ENCODE data around the gene SNRPF. TPM values are rescaled to one million over a fixed set of nuclear protein-coding genes. Genes with fewer than 3 reads are reported as not detected.

The SNRPF gene
- polyA plus RNA-seq, 2 of the 4 experiments (the other 2 are of a cell fraction): 66.3 to 204 TPM

GRCh38 chr12:95877622-95878021 is 18.9 kb downstream of the SNRPF start:
- ATAC-seq (no peak), DNase-seq (ENCODE audit: low read depth in 1 of 2, low spot score in 1 of 2) (no peak), FAIRE-seq (no peak)
- Histone ChIP-seq H3K4me1 (no peaks in the 10 kb centered on the region), H3K4me2 (no peak overlapping the region), H3K4me3 (no peak overlapping the region), H3K9me3 (no peaks in the 10 kb centered on the region), H3K27ac (no peak overlapping the region)
- TF ChIP-seq CEBPB (IDR thresholded peaks at IDR 0.05): no peak
- TF ChIP-seq RNF2 (IDR thresholded peaks at IDR 0.05; ENCODE audit: borderline replicate concordance, low read depth): no peak
- no peak for TF ChIP-seq EHF (CRISPR knock-in tag; IDR thresholded peaks at IDR 0.05)
- TF ChIP-seq HOXB5 (CRISPR knock-in tag; IDR thresholded peaks at IDR 0.05): no peak
- TF ChIP-seq ZNF302 (CRISPR knock-in tag; IDR thresholded peaks at IDR 0.05): no peak
- TF ChIP-seq MYC (IDR thresholded peaks at IDR 0.05; ENCODE audit: borderline replicate concordance, low read length): no peak
- TF ChIP-seq ATOH8 (CRISPR knock-in tag; IDR thresholded peaks at IDR 0.05; ENCODE audit: low read depth): no peak
- TF ChIP-seq HMGXB4 (CRISPR knock-in tag; IDR thresholded peaks at IDR 0.05; ENCODE audit: borderline replicate concordance): no peak
- TF ChIP-seq MAFK (IDR thresholded peaks at IDR 0.05; ENCODE audit: partially characterized antibody): peak; percentile 12
- TF ChIP-seq POLR2AphosphoS2 (conservative IDR thresholded peaks at IDR 0.05; ENCODE audit: low read length): no peak
- TF ChIP-seq EP300 (IDR thresholded peaks at IDR 0.05): no peak
- TF ChIP-seq HOXB13 (CRISPR knock-in tag; IDR thresholded peaks at IDR 0.05; ENCODE audit: low read depth): no peak
- 0 out of 2 replicates have a peak, but pooled peaks have one; percentile 21 for TF ChIP-seq NFE2L2 (conservative IDR thresholded peaks at IDR 0.05; ENCODE audit: low read length)
- no peak for TF ChIP-seq PBX3 (IDR thresholded peaks at IDR 0.05)
- ChIA-PET POLR2A (no interaction called here), CTCF (interaction anchor here (0.6 to 0.7 kb wide), 2 partner anchors 14 to 40 kb away, joined by 3 read pairs; no protein-coding TSS in a partner anchor)
- WGBS (ENCODE audit: missing lambda C conversion rate): 54% methylated on average over 2 of the region's 2 CpGs

DNA sequence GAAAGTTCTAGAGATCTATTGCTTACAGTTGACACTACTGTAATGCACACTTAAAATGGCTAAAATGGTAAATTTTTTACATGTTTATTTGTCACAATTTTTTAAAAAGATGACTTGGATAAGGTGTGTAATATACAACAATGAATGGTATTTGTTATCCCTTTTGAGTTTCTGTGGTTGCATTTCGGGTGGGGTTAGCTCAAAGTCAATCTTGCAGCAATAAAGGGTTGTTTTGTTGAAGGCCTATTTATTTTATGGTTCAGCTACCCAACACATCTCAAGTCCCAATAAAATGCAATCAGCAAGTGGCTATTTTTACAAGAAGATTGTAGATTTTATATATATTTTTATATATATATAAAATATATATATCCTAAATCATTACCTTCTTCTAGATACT is 22.1 kb downstream of the SNRPF start:
- no peak for DNase-seq (ENCODE audit: low read depth in 1 of 2, low spot score in 1 of 2)
- 82% methylated on average over 1 of the region's 1 CpG for WGBS (ENCODE audit: missing lambda C conversion rate)
- Histone ChIP-seq H3K4me2 (no peak overlapping the region), H3K9me3 (peaks cover 3% of the 10 kb centered on the region; the same call in 1 of the 3 replicates), H3K4me1 (no peaks in the 10 kb centered on the region), H3K27ac (no peak overlapping the region), H3K4me3 (no peak overlapping the region)
- ChIA-PET POLR2A (no interaction called here), CTCF (no interaction called here)
- TF ChIP-seq USF2 (IDR thresholded peaks at IDR 0.05): no peak
- TF ChIP-seq HOXB5 (CRISPR knock-in tag; IDR thresholded peaks at IDR 0.05): no peak
- no peak for TF ChIP-seq E2F6 (IDR thresholded peaks at IDR 0.05; ENCODE audit: borderline replicate concordance, low read depth)
- no peak for ATAC-seq
- FAIRE-seq: no peak

- FAIRE-seq (no peak), DNase-seq (ENCODE audit: low read depth in 1 of 2, low spot score in 1 of 2) (no peak), ATAC-seq (no peak)
- Histone ChIP-seq H3K4me1 (no peaks in the 10 kb centered on the region), H3K9me3 (peaks cover 3% of the 10 kb centered on the region; the same call in 1 of the 3 replicates), H3K4me3 (no peak overlapping the region), H3K27ac (no peak overlapping the region), H3K4me2 (no peak overlapping the region)
- ChIA-PET CTCF (no interaction called here), POLR2A (no interaction called here)
- no peak for TF ChIP-seq GATA3 (IDR thresholded peaks at IDR 0.05; ENCODE audit: borderline replicate concordance)
- no peak for TF ChIP-seq HMGXB4 (CRISPR knock-in tag; IDR thresholded peaks at IDR 0.05; ENCODE audit: borderline replicate concordance)
- TF ChIP-seq NPAS2 (CRISPR knock-in tag; IDR thresholded peaks at IDR 0.05; ENCODE audit: borderline replicate concordance): no peak
- no peak for TF ChIP-seq POLR2AphosphoS2 (conservative IDR thresholded peaks at IDR 0.05; ENCODE audit: low read length)
- no peak for TF ChIP-seq MAZ (IDR thresholded peaks at IDR 0.05; ENCODE audit: borderline replicate concordance, low read depth, low read length)
- no peak for TF ChIP-seq BCL3 (IDR thresholded peaks at IDR 0.05)
- no peak for TF ChIP-seq HOXA7 (CRISPR knock-in tag; IDR thresholded peaks at IDR 0.05)
- TF ChIP-seq MAFK (IDR thresholded peaks at IDR 0.05; ENCODE audit: partially characterized antibody): no peak
- TF ChIP-seq ZSCAN20 (CRISPR knock-in tag; IDR thresholded peaks at IDR 0.05): no peak
- TF ChIP-seq FOSB (CRISPR knock-in tag; IDR thresholded peaks at IDR 0.05): no peak
- TF ChIP-seq NFE2L2 (conservative IDR thresholded peaks at IDR 0.05; ENCODE audit: low read length): no peak
- 70% methylated on average over 3 of the region's 3 CpGs for WGBS (ENCODE audit: missing lambda C conversion rate)
These were observed 22.7 kb downstream of the SNRPF start for GRCh38 chr12:95881331-95881955.

All from A549 (cell line).